Loucy (cell line): ENCODE data around the gene SUPT20H.

ENCODE experiments used
- EZH2phosphoT487 ChIP-seq: fragments of 200-600 bp; IDR thresholded peaks from 2 replicates; pipeline ENCODE4 v1.6.1; 2018; ENCODE audit warnings: antibody characterized with exemption, mild to moderate bottlenecking, moderate library complexity, borderline replicate concordance
- TF ChIP-seq, protein P1 (sequence below): fragments of 200-600 bp; sonication (generic); conservative IDR thresholded peaks from 2 replicates; pipeline ENCODE4 v1.5.1; 2014; ENCODE audit warnings: mild to moderate bottlenecking, antibody characterized with exemption, low read length

DNA sequence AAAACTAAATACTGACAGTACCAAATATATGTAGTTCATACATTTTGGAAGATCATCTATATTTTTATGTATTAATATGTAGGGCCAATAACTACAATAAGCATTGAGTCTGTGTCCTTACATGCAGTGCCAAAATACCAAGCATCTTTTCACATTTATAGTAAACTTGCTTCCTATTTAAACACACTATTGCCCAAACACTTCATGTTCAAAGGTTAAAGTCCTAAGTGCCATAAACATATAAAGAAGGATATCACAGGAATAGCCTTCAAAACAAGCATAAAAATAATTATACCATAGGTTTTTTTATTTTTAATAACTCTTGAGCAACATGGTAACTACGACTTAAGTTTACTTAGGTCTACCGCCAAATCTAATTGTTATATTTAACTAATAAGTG lies 31.8 kb downstream of the SUPT20H start:
- TF ChIP-seq, protein P1, sequence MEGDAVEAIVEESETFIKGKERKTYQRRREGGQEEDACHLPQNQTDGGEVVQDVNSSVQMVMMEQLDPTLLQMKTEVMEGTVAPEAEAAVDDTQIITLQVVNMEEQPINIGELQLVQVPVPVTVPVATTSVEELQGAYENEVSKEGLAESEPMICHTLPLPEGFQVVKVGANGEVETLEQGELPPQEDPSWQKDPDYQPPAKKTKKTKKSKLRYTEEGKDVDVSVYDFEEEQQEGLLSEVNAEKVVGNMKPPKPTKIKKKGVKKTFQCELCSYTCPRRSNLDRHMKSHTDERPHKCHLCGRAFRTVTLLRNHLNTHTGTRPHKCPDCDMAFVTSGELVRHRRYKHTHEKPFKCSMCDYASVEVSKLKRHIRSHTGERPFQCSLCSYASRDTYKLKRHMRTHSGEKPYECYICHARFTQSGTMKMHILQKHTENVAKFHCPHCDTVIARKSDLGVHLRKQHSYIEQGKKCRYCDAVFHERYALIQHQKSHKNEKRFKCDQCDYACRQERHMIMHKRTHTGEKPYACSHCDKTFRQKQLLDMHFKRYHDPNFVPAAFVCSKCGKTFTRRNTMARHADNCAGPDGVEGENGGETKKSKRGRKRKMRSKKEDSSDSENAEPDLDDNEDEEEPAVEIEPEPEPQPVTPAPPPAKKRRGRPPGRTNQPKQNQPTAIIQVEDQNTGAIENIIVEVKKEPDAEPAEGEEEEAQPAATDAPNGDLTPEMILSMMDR, result no peak
- no peak for TF ChIP-seq EZH2phosphoT487
